NCI-H1436 (cell line): ENCODE measurements around the gene PDK4.
"Not testable (repeated sequence)": the region's sequence is repeated elsewhere in the genome, so short reads cannot be mapped to it uniquely, and the experiment has no call there.

Source experiments
- DNase-seq: peaks from one replicate; lab custom pipeline; 2025; lab: John Stamatoyannopoulos, UW

PDK4 gene

GRCh38 chr7:95604811-95605210 is 8.5 kb upstream of the PDK4 start:
- DNase-seq: not testable (repeated sequence)

GRCh38 chr7:95604397-95604796 is 8.1 kb upstream of the PDK4 start:
- not testable (repeated sequence) for DNase-seq

- no peak for DNase-seq
Observed at GRCh38 chr7:95602421-95602820, 6.1 kb upstream of the PDK4 start.

- no peak for DNase-seq
Observed at GRCh38 chr7:95601316-95601715, 5.0 kb upstream of the PDK4 start.

GRCh38 chr7:95599069-95599468 is 2.8 kb upstream of the PDK4 start:
- DNase-seq: no peak

- no peak for DNase-seq
Observed at GRCh38 chr7:95598511-95598910, 2.2 kb upstream of the PDK4 start.

- DNase-seq: no peak
Observed at GRCh38 chr7:95595746-95596197, 544 bp downstream of the PDK4 start.

GRCh38 chr7:95594185-95594584 is 2.1 kb downstream of the PDK4 start:
- no peak for DNase-seq

GRCh38 chr7:95593343-95593742 is 3.0 kb downstream of the PDK4 start:
- no peak for DNase-seq

- no peak for DNase-seq
Observed at GRCh38 chr7:95592570-95592969, 3.7 kb downstream of the PDK4 start.

- DNase-seq: no peak
Observed at GRCh38 chr7:95590387-95591248, 5.7 kb downstream of the PDK4 start.

GRCh38 chr7:95589766-95590165 is 6.5 kb downstream of the PDK4 start:
- DNase-seq: no peak

- DNase-seq: no peak
Observed at GRCh38 chr7:95589031-95589430, 7.3 kb downstream of the PDK4 start.

GRCh38 chr7:95586951-95587301 is 9.4 kb downstream of the PDK4 start:
- DNase-seq: no peak

GRCh38 chr7:95585426-95585789 is 10.9 kb downstream of the PDK4 start:
- no peak for DNase-seq

- DNase-seq: no peak
Observed at GRCh38 chr7:95584769-95585425, 11.4 kb downstream of the PDK4 start.

- no peak for DNase-seq
Observed at GRCh38 chr7:95583834-95584621, 12.3 kb downstream of the PDK4 start.

GRCh38 chr7:95582578-95583293 is 13.6 kb downstream of the PDK4 start:
- DNase-seq: no peak

- DNase-seq: no peak
Observed at GRCh38 chr7:95581467-95581866, 14.8 kb downstream of the PDK4 start.

GRCh38 chr7:95579318-95579717 is 17.0 kb downstream of the PDK4 start:
- no peak for DNase-seq

GRCh38 chr7:95578299-95578855 is 17.9 kb downstream of the PDK4 start:
- peak; percentile 91 for DNase-seq

- no peak for DNase-seq
Observed at GRCh38 chr7:95577137-95577536, 19.2 kb downstream of the PDK4 start.
